Vagina (tissue), 2 donors: ENCODE results near the gene TGFB1. TPM values are rescaled to one million over a fixed set of nuclear protein-coding genes. Genes with fewer than 3 reads are reported as not detected.

ENCODE experiments used
- DNase-seq, 2 donors: peaks; one replicate each; pipeline ENCODE4 v3.0.0-alpha.2; 2017; ENCODE audit errors: extremely low spot score in 2 of 2
- H3K27ac ChIP-seq: fragments of 200-600 bp; sonication (generic); one replicate; pipeline ENCODE4 v1.5.1; 2019
- H3K27me3 ChIP-seq: fragments of 200-600 bp; sonication (generic); one replicate; pipeline ENCODE4 v1.5.1; 2019
- H3K36me3 ChIP-seq, 2 donors: fragments of 200-600 bp; sonication (generic); one replicate each; pipeline ENCODE4 v1.5.1; 2017 to 2019
- H3K4me1 ChIP-seq: fragments of 200-600 bp; sonication (generic); one replicate; pipeline ENCODE4 v1.5.1; 2019
- H3K4me3 ChIP-seq, 2 donors: fragments of 200-600 bp; sonication (generic); 1 replicate in 1 of 2; 2 replicates in 1 of 2; pipeline ENCODE4 v1.5.1; 2016 to 2019
- H3K9me3 ChIP-seq: fragments of 200-600 bp; sonication (generic); one replicate; pipeline ENCODE4 v1.5.1; 2019
- POLR2A ChIP-seq, 2 donors: fragments of 450-650 bp; IDR thresholded peaks; one replicate each; pipeline ENCODE4 v1.6.1; 2017; ENCODE audit warnings: antibody characterized with exemption in 2 of 2, mild to moderate bottlenecking in 2 of 2, moderate library complexity in 2 of 2
- POLR2AphosphoS5 ChIP-seq, 2 donors: sonication (generic); formaldehyde crosslinking; IDR thresholded peaks; one replicate each; pipeline ENCODE4 v1.9.0; 2017; ENCODE audit warnings: antibody characterized with exemption in 2 of 2, mild to moderate bottlenecking in 2 of 2, low read depth in 1 of 2; ENCODE audit not compliant: insufficient read depth in 1 of 2
- intact Hi-C: fragments of 100-400 bp; cut with DNase I; formaldehyde crosslinking; loops from one replicate; pipeline ENCODE4 v1.15.1; 2023
- total RNA-seq: library from RNA; depleted of rRNA; stranded (reverse); fragments of >200 nt; gene quantifications from one replicate; pipeline ENCODE4 v1.2.3, GENCODE V29; 2016
- TF ChIP-seq, protein P1 (sequence below), 3 experiments: fragments of 450-650 bp in 2 of 3; fragments of 200-600 bp in 1 of 3; sonication (generic) in 1 of 3; IDR thresholded peaks; one replicate each; pipeline ENCODE4 v1.5.1; 2017 to 2019; ENCODE audit warnings: antibody characterized with exemption in 3 of 3, mild to moderate bottlenecking in 2 of 3, moderate library complexity in 2 of 3

TGFB1 gene
- total RNA-seq, 1 donor from 2014 or later, result 53.3 TPM

- no peak for DNase-seq
- H3K27me3 ChIP-seq, result no peaks in the 10 kb centered on the region
- no peaks in the 10 kb centered on the region for H3K9me3 ChIP-seq
- peaks cover 64% of the 10 kb centered on the region for H3K4me1 ChIP-seq
- intact Hi-C loops, result no loop called here
- no peaks in the 10 kb centered on the region for H3K36me3 ChIP-seq
- H3K27ac ChIP-seq, result peak overlapping the region; percentile 90
- TF ChIP-seq POLR2AphosphoS5 (IDR thresholded peaks at IDR 0.05; ENCODE audit: insufficient read depth in 1 of 2, low read depth in 1 of 2), result no peak
- no peak for TF ChIP-seq POLR2A (IDR thresholded peaks at IDR 0.05)
- TF ChIP-seq, protein P1, sequence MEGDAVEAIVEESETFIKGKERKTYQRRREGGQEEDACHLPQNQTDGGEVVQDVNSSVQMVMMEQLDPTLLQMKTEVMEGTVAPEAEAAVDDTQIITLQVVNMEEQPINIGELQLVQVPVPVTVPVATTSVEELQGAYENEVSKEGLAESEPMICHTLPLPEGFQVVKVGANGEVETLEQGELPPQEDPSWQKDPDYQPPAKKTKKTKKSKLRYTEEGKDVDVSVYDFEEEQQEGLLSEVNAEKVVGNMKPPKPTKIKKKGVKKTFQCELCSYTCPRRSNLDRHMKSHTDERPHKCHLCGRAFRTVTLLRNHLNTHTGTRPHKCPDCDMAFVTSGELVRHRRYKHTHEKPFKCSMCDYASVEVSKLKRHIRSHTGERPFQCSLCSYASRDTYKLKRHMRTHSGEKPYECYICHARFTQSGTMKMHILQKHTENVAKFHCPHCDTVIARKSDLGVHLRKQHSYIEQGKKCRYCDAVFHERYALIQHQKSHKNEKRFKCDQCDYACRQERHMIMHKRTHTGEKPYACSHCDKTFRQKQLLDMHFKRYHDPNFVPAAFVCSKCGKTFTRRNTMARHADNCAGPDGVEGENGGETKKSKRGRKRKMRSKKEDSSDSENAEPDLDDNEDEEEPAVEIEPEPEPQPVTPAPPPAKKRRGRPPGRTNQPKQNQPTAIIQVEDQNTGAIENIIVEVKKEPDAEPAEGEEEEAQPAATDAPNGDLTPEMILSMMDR (IDR thresholded peaks at IDR 0.05), result no peak
- H3K4me3 ChIP-seq, result peak overlapping the region; percentile 71 to 98
Observed at GRCh38 chr19:41398598-41398997, 44.9 kb upstream of the TGFB1 start.

- Histone ChIP-seq H3K27me3 (no peaks in the 10 kb centered on the region), H3K27ac (peak overlapping the region; percentile 90), H3K4me3 (peak overlapping the region; percentile 71 to 98), H3K9me3 (no peaks in the 10 kb centered on the region), H3K4me1 (peaks cover 60% of the 10 kb centered on the region), H3K36me3 (no peaks in the 10 kb centered on the region)
- intact Hi-C loops, result no loop called here
- TF ChIP-seq, protein P1 (IDR thresholded peaks at IDR 0.05), result no peak
- TF ChIP-seq POLR2AphosphoS5 (IDR thresholded peaks at IDR 0.05; ENCODE audit: insufficient read depth in 1 of 2, low read depth in 1 of 2), result no peak
- no peak for DNase-seq
Observed at GRCh38 chr19:41398050-41398418, 44.3 kb upstream of the TGFB1 start.

- Histone ChIP-seq H3K27ac (peak within 1 kb of the TSS; percentile 90), H3K4me3 (peak within 1 kb of the TSS; percentile 71 to 98), H3K4me1 (peaks cover 54% of the 10 kb centered on the region), H3K27me3 (no peaks in the 10 kb centered on the region), H3K9me3 (no peaks in the 10 kb centered on the region), H3K36me3 (no peaks in the 10 kb centered on the region)
- DNase-seq, result peak; percentile 98 to 99
- intact Hi-C loops, result no loop called here
- peak; percentile 86 to 99 for TF ChIP-seq POLR2AphosphoS5 (IDR thresholded peaks at IDR 0.05; ENCODE audit: insufficient read depth in 1 of 2, low read depth in 1 of 2)
- TF ChIP-seq, protein P1 (IDR thresholded peaks at IDR 0.05), result no peak
Observed at GRCh38 chr19:41397086-41398049, 43.6 kb upstream of the TGFB1 start, which contains the start of the genes BCKDHA and EXOSC5. Gene BCKDHA, plus strand, starts transcription at chr19:41397818. Its CDS starts 10 bp downstream, at chr19:41397828. Gene EXOSC5, minus strand, starts transcription at chr19:41397359. Its CDS starts 31 bp downstream, at chr19:41397328.

- no peak for DNase-seq
- no peak for TF ChIP-seq POLR2A (IDR thresholded peaks at IDR 0.05)
- H3K9me3 ChIP-seq, result no peaks in the 10 kb centered on the region
- intact Hi-C loops, result no loop called here
- no peaks in the 10 kb centered on the region for H3K27me3 ChIP-seq
- H3K27ac ChIP-seq, result no peak overlapping the region
- H3K36me3 ChIP-seq, result peaks cover 0 to 3% of the 10 kb centered on the region in 2 donors
- H3K4me3 ChIP-seq, result no peak overlapping the region
- H3K4me1 ChIP-seq, result peaks cover 39% of the 10 kb centered on the region
Observed at GRCh38 chr19:41395355-41395754, 41.6 kb upstream of the TGFB1 start.

DNA sequence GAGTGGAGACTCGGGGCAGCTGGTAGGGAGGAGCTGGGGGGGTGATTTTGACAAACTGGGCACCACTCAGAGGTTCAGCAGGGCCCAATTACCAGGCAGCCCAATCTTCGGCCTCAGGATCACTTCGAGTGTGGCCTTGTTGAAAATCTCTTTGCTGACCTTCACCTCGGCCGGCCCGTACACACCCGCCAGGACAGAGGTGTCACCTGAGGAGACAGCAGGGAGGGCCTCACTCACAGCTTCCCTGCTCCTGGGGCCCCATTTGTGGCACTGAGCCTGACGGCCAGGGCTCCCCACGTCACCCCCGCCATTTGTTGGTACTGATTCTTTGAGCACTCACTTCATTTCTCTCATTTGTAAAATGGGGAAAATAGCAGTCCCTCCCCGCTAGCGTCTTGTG lies 39.1 kb upstream of the TGFB1 start:
- Histone ChIP-seq H3K36me3 (peaks cover 0 to 26% of the 10 kb centered on the region in 2 donors), H3K4me1 (peaks cover 18% of the 10 kb centered on the region), H3K27me3 (no peaks in the 10 kb centered on the region), H3K27ac (no peak overlapping the region), H3K4me3 (no peak overlapping the region), H3K9me3 (no peaks in the 10 kb centered on the region)
- intact Hi-C loops, result no loop called here
- no peak for DNase-seq
- TF ChIP-seq POLR2A (IDR thresholded peaks at IDR 0.05) (no peak), POLR2AphosphoS5 (IDR thresholded peaks at IDR 0.05; ENCODE audit: insufficient read depth in 1 of 2, low read depth in 1 of 2) (no peak)
- TF ChIP-seq, protein P1 (IDR thresholded peaks at IDR 0.05), result no peak
